Measurements from ENCODE around the gene LBH. TPM values are rescaled to one million over a fixed set of nuclear protein-coding genes. Genes with fewer than 3 reads are reported as not detected.

Gene LBH
- total RNA-seq, 1 donor from 2014 or later, result 51.7 TPM

DNA sequence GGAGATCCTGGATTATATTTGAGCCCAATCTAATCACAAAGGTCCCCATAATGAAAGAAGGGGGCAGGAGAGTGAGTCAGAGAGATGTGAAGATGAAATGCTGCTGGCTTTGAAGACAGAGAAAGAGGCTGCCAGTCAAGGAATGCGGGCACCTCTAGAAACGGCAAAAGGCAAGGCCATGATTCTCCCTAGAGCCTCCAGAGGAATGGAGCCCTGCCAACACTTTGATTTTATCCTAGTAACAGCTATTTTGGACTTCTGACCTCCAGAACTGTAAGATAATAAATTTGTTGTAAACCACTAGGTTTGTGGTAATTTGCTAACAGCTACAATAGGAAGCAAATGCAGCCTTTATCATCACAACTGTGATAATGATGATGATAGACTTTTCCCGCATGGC is 32.9 kb downstream of the LBH start:
- H3K4me2 ChIP-seq (ENCODE audit: low read length), result no peak overlapping the region
- no peak overlapping the region for H2AFZ ChIP-seq (ENCODE audit: low read depth, low read length)
- peaks cover 4% of the 10 kb centered on the region for H3K36me3 ChIP-seq (ENCODE audit: insufficient read depth, low read length)
- Mint-ChIP-seq H3K36me3 (ENCODE audit: low read depth, unreplicated experiment) (peaks cover 28% of the 10 kb centered on the region), H3K4me1 (ENCODE audit: low read depth, unreplicated experiment) (peaks cover 14% of the 10 kb centered on the region), H3K9me3 (ENCODE audit: unreplicated experiment) (peaks cover 5% of the 10 kb centered on the region), H3K27ac (ENCODE audit: unreplicated experiment) (no peak overlapping the region), H3K27me3 (ENCODE audit: low read depth, unreplicated experiment) (peaks cover 4% of the 10 kb centered on the region), H3K4me3 (ENCODE audit: unreplicated experiment) (no peak overlapping the region)
- H3K27ac ChIP-seq (ENCODE audit: low read depth, low read length), result no peak overlapping the region
- FAIRE-seq, result no peak
- no peaks in the 10 kb centered on the region for H3K27me3 ChIP-seq (ENCODE audit: insufficient read depth, low read length)
- no peaks in the 10 kb centered on the region for H3K9me3 ChIP-seq (ENCODE audit: insufficient read depth, low read depth, low read length)
- no peak overlapping the region for H3K9ac ChIP-seq (ENCODE audit: low read length)
- no peaks in the 10 kb centered on the region for H3K79me2 ChIP-seq (ENCODE audit: insufficient read depth, low read length)
- peaks cover 12% of the 10 kb centered on the region for H3K4me1 ChIP-seq (ENCODE audit: insufficient read depth, low read length)
- H3K4me3 ChIP-seq (ENCODE audit: insufficient read depth, low read depth, low read length), result no peak overlapping the region
- no peak for DNase-seq (ENCODE audit: low read depth)
- TF ChIP-seq, protein P1, sequence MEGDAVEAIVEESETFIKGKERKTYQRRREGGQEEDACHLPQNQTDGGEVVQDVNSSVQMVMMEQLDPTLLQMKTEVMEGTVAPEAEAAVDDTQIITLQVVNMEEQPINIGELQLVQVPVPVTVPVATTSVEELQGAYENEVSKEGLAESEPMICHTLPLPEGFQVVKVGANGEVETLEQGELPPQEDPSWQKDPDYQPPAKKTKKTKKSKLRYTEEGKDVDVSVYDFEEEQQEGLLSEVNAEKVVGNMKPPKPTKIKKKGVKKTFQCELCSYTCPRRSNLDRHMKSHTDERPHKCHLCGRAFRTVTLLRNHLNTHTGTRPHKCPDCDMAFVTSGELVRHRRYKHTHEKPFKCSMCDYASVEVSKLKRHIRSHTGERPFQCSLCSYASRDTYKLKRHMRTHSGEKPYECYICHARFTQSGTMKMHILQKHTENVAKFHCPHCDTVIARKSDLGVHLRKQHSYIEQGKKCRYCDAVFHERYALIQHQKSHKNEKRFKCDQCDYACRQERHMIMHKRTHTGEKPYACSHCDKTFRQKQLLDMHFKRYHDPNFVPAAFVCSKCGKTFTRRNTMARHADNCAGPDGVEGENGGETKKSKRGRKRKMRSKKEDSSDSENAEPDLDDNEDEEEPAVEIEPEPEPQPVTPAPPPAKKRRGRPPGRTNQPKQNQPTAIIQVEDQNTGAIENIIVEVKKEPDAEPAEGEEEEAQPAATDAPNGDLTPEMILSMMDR (IDR thresholded peaks at IDR 0.05; ENCODE audit: insufficient read depth, low read depth, low read length), result no peak
- no peak for TF ChIP-seq EZH2 (IDR thresholded peaks at IDR 0.05; ENCODE audit: insufficient read depth, low read length)
- peaks cover 4% of the 10 kb centered on the region for H4K20me1 ChIP-seq (ENCODE audit: insufficient read depth, low read length)

DNA sequence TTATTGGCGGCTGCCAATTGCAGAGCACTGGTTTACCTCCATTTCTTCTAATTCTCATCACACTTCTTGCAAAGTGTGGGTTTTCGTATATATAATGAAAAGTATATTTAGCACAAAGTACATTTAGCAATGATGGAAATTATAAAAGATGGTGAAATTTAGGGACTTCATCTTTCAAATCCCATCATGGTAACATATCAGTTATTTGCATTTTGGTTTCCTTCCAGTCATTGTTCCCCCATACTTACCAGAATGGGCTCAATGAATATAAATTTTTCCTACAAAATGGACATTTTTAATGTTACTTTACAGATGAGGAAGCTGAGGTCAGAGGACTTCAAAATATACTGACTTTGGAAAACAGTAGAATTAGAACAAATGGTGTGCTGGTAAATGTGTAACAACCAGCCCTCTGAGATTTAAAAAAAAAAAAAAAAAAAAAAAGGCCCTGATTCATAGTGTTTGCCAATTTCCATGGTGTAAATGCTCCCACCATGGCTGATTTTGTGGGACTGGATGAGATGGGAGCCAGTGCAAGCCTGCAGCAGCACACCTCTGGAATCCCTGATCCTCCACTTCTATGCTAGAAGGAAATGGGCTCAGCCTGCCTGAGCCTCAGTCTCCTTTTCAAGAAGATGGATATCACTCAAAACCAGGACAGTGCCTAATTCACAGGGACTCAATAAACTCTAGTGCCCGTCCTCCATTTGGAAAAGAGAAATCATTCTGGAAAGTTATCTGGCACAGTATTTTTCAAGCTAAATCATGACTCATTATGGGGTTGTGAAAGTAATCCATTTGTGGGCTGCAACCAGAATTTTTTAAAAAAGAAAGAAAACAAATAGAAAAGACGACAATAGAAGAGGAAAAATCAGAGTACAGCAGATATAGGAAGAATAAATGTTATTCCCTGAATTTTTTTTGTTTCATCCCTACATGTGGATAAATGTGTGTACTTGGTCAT is 34.0 kb downstream of the LBH start:
- Histone ChIP-seq H3K27me3 (ENCODE audit: insufficient read depth, low read length) (no peaks in the 10 kb centered on the region), H3K36me3 (ENCODE audit: insufficient read depth, low read length) (no peaks in the 10 kb centered on the region), H2AFZ (ENCODE audit: low read depth, low read length) (peak overlapping the region; percentile 51), H3K4me2 (ENCODE audit: low read length) (peak overlapping the region; percentile 67), H3K4me3 (ENCODE audit: insufficient read depth, low read depth, low read length) (no peak overlapping the region), H3K9me3 (ENCODE audit: insufficient read depth, low read depth, low read length) (no peaks in the 10 kb centered on the region), H3K79me2 (ENCODE audit: insufficient read depth, low read length) (no peaks in the 10 kb centered on the region), H3K9ac (ENCODE audit: low read length) (peak overlapping the region; percentile 32), H3K27ac (ENCODE audit: low read depth, low read length) (peak overlapping the region; percentile 19), H4K20me1 (ENCODE audit: insufficient read depth, low read length) (no peaks in the 10 kb centered on the region), H3K4me1 (ENCODE audit: insufficient read depth, low read length) (peaks cover 12% of the 10 kb centered on the region)
- Mint-ChIP-seq H3K4me3 (ENCODE audit: unreplicated experiment) (no peak overlapping the region), H3K27me3 (ENCODE audit: low read depth, unreplicated experiment) (peaks cover 7% of the 10 kb centered on the region), H3K4me1 (ENCODE audit: low read depth, unreplicated experiment) (peaks cover 14% of the 10 kb centered on the region), H3K27ac (ENCODE audit: unreplicated experiment) (no peak overlapping the region), H3K9me3 (ENCODE audit: unreplicated experiment) (peaks cover 5% of the 10 kb centered on the region), H3K36me3 (ENCODE audit: low read depth, unreplicated experiment) (peaks cover 19% of the 10 kb centered on the region)
- peak; percentile 64 for DNase-seq (ENCODE audit: low read depth)
- no peak for FAIRE-seq
- TF ChIP-seq, protein P1 (IDR thresholded peaks at IDR 0.05; ENCODE audit: insufficient read depth, low read depth, low read length), result no peak
- no peak for TF ChIP-seq EZH2 (IDR thresholded peaks at IDR 0.05; ENCODE audit: insufficient read depth, low read length)
